ENCODE results near the gene KLHL12.
"Not testable (repeated sequence)": the region's sequence is repeated elsewhere in the genome, so short reads cannot be mapped to it uniquely, and the experiment has no call there.

KLHL12 gene

GRCh38 chr1:202957733-202958543 is 30.9 kb upstream of the KLHL12 start, which contains the start of gene ADIPOR1:
Gene ADIPOR1 (minus strand): TSS chr1:202958312. CDS start chr1:202951070, 7,242 bp downstream.
- H3K4me1 Mint-ChIP-seq: peaks cover 18% of the 10 kb centered on the region
- peak; percentile 96 for ATAC-seq (ENCODE audit: low read depth)
- DNase-seq (ENCODE audit: low spot score in 2 of 2): peak; percentile 89
- H3K9me3 Mint-ChIP-seq: no peaks in the 10 kb centered on the region
- H3K4me3 Mint-ChIP-seq: peak within 1 kb of the TSS; percentile 87
- no peaks in the 10 kb centered on the region for H3K27me3 Mint-ChIP-seq
- peaks cover 11% of the 10 kb centered on the region for H3K36me3 Mint-ChIP-seq
- peak within 1 kb of the TSS; percentile 74 for H3K27ac Mint-ChIP-seq

- H3K9me3 Mint-ChIP-seq: no peaks in the 10 kb centered on the region
- H3K27ac Mint-ChIP-seq: peak overlapping the region; percentile 74
- H3K27me3 Mint-ChIP-seq: no peaks in the 10 kb centered on the region
- H3K4me3 Mint-ChIP-seq: peak overlapping the region; percentile 87
- ATAC-seq (ENCODE audit: low read depth) (no peak), DNase-seq (ENCODE audit: low spot score in 2 of 2) (no peak)
- H3K4me1 Mint-ChIP-seq: peaks cover 23% of the 10 kb centered on the region
- peaks cover 9% of the 10 kb centered on the region for H3K36me3 Mint-ChIP-seq
Observed at GRCh38 chr1:202956969-202957368, 29.9 kb upstream of the KLHL12 start.

- no peak for ATAC-seq (ENCODE audit: low read depth)
- peaks cover 26% of the 10 kb centered on the region for H3K4me1 Mint-ChIP-seq
- no peak overlapping the region for H3K4me3 Mint-ChIP-seq
- no peaks in the 10 kb centered on the region for H3K27me3 Mint-ChIP-seq
- H3K36me3 Mint-ChIP-seq: peaks cover 11% of the 10 kb centered on the region
- no peak overlapping the region for H3K27ac Mint-ChIP-seq
- H3K9me3 Mint-ChIP-seq: no peaks in the 10 kb centered on the region
- no peak for DNase-seq (ENCODE audit: low spot score in 2 of 2)
Observed at GRCh38 chr1:202954057-202954745, 27.2 kb upstream of the KLHL12 start.

GRCh38 chr1:202953392-202953791 is 26.4 kb upstream of the KLHL12 start:
- no peaks in the 10 kb centered on the region for H3K9me3 Mint-ChIP-seq
- no peak overlapping the region for H3K4me3 Mint-ChIP-seq
- ATAC-seq (ENCODE audit: low read depth) (no peak), DNase-seq (ENCODE audit: low spot score in 2 of 2) (no peak)
- peaks cover 23% of the 10 kb centered on the region for H3K4me1 Mint-ChIP-seq
- peaks cover 14% of the 10 kb centered on the region for H3K36me3 Mint-ChIP-seq
- H3K27me3 Mint-ChIP-seq: no peaks in the 10 kb centered on the region
- H3K27ac Mint-ChIP-seq: no peak overlapping the region

GRCh38 chr1:202952818-202953217 is 25.8 kb upstream of the KLHL12 start:
- no peak overlapping the region for H3K4me3 Mint-ChIP-seq
- H3K4me1 Mint-ChIP-seq: peaks cover 23% of the 10 kb centered on the region
- no peaks in the 10 kb centered on the region for H3K27me3 Mint-ChIP-seq
- no peaks in the 10 kb centered on the region for H3K9me3 Mint-ChIP-seq
- no peak for ATAC-seq (ENCODE audit: low read depth)
- H3K36me3 Mint-ChIP-seq: peaks cover 19% of the 10 kb centered on the region
- DNase-seq (ENCODE audit: low spot score in 2 of 2): no peak
- H3K27ac Mint-ChIP-seq: no peak overlapping the region

- Mint-ChIP-seq H3K4me3 (no peak overlapping the region), H3K27me3 (no peaks in the 10 kb centered on the region), H3K27ac (no peak overlapping the region), H3K4me1 (peaks cover 23% of the 10 kb centered on the region), H3K36me3 (peaks cover 21% of the 10 kb centered on the region), H3K9me3 (no peaks in the 10 kb centered on the region)
- ATAC-seq (ENCODE audit: low read depth) (no peak), DNase-seq (ENCODE audit: low spot score in 2 of 2) (no peak)
Observed at GRCh38 chr1:202952099-202952498, 25.1 kb upstream of the KLHL12 start.

- Mint-ChIP-seq H3K9me3 (no peaks in the 10 kb centered on the region), H3K27me3 (no peaks in the 10 kb centered on the region), H3K36me3 (peaks cover 21% of the 10 kb centered on the region), H3K4me1 (peaks cover 21% of the 10 kb centered on the region), H3K4me3 (no peak overlapping the region), H3K27ac (no peak overlapping the region)
- ATAC-seq (ENCODE audit: low read depth) (no peak), DNase-seq (ENCODE audit: low spot score in 2 of 2) (no peak)
Observed at GRCh38 chr1:202951437-202951836, 24.4 kb upstream of the KLHL12 start.

GRCh38 chr1:202945483-202945882 is 18.4 kb upstream of the KLHL12 start:
- ATAC-seq (ENCODE audit: low read depth): no peak
- no peaks in the 10 kb centered on the region for H3K9me3 Mint-ChIP-seq
- DNase-seq (ENCODE audit: low spot score in 2 of 2): no peak
- no peak overlapping the region for H3K27ac Mint-ChIP-seq
- H3K4me3 Mint-ChIP-seq: no peak overlapping the region
- no peaks in the 10 kb centered on the region for H3K4me1 Mint-ChIP-seq
- no peaks in the 10 kb centered on the region for H3K27me3 Mint-ChIP-seq
- peaks cover 49% of the 10 kb centered on the region for H3K36me3 Mint-ChIP-seq

GRCh38 chr1:202944438-202944921 is 17.4 kb upstream of the KLHL12 start:
- H3K27ac Mint-ChIP-seq: no peak overlapping the region
- H3K36me3 Mint-ChIP-seq: peaks cover 46% of the 10 kb centered on the region
- no peaks in the 10 kb centered on the region for H3K27me3 Mint-ChIP-seq
- no peak for ATAC-seq (ENCODE audit: low read depth)
- no peak overlapping the region for H3K4me3 Mint-ChIP-seq
- no peaks in the 10 kb centered on the region for H3K4me1 Mint-ChIP-seq
- no peak for DNase-seq (ENCODE audit: low spot score in 2 of 2)
- no peaks in the 10 kb centered on the region for H3K9me3 Mint-ChIP-seq

GRCh38 chr1:202942426-202942825 is 15.4 kb upstream of the KLHL12 start:
- H3K4me3 Mint-ChIP-seq: no peak overlapping the region
- H3K27ac Mint-ChIP-seq: no peak overlapping the region
- no peaks in the 10 kb centered on the region for H3K4me1 Mint-ChIP-seq
- no peaks in the 10 kb centered on the region for H3K9me3 Mint-ChIP-seq
- H3K36me3 Mint-ChIP-seq: peaks cover 36% of the 10 kb centered on the region
- H3K27me3 Mint-ChIP-seq: no peaks in the 10 kb centered on the region
- DNase-seq (ENCODE audit: low spot score in 2 of 2): no peak
- ATAC-seq (ENCODE audit: low read depth): no peak

- Mint-ChIP-seq H3K9me3 (no peaks in the 10 kb centered on the region), H3K36me3 (peaks cover 34% of the 10 kb centered on the region), H3K27me3 (peaks cover 2% of the 10 kb centered on the region), H3K27ac (no peak overlapping the region), H3K4me1 (no peaks in the 10 kb centered on the region), H3K4me3 (no peak overlapping the region)
- ATAC-seq (ENCODE audit: low read depth): no peak
- no peak for DNase-seq (ENCODE audit: low spot score in 2 of 2)
Observed at GRCh38 chr1:202941372-202941771, 14.3 kb upstream of the KLHL12 start.

- DNase-seq (ENCODE audit: low spot score in 2 of 2) (no peak), ATAC-seq (ENCODE audit: low read depth) (no peak)
- peaks cover 29% of the 10 kb centered on the region for H3K36me3 Mint-ChIP-seq
- H3K4me1 Mint-ChIP-seq: no peaks in the 10 kb centered on the region
- H3K9me3 Mint-ChIP-seq: no peaks in the 10 kb centered on the region
- H3K27me3 Mint-ChIP-seq: peaks cover 2% of the 10 kb centered on the region
- no peak overlapping the region for H3K27ac Mint-ChIP-seq
- no peak overlapping the region for H3K4me3 Mint-ChIP-seq
Observed at GRCh38 chr1:202940561-202940960, 13.5 kb upstream of the KLHL12 start.

GRCh38 chr1:202938287-202938925 is 11.4 kb upstream of the KLHL12 start:
- H3K4me3 Mint-ChIP-seq: no peak overlapping the region
- H3K4me1 Mint-ChIP-seq: no peaks in the 10 kb centered on the region
- H3K27ac Mint-ChIP-seq: no peak overlapping the region
- H3K36me3 Mint-ChIP-seq: peaks cover 17% of the 10 kb centered on the region
- H3K27me3 Mint-ChIP-seq: peaks cover 2% of the 10 kb centered on the region
- DNase-seq (ENCODE audit: low spot score in 2 of 2): no peak
- ATAC-seq (ENCODE audit: low read depth): no peak
- H3K9me3 Mint-ChIP-seq: no peaks in the 10 kb centered on the region

- not testable (repeated sequence) for H3K4me1 Mint-ChIP-seq; H3K27me3 Mint-ChIP-seq; H3K4me3 Mint-ChIP-seq; H3K27ac Mint-ChIP-seq; DNase-seq (ENCODE audit: low spot score in 2 of 2); ATAC-seq (ENCODE audit: low read depth); H3K36me3 Mint-ChIP-seq; H3K9me3 Mint-ChIP-seq
Observed at GRCh38 chr1:202936409-202936808, 9.4 kb upstream of the KLHL12 start.

Data from memory B cell (primary cell).